ENCODE measurements around the gene ACOT11. TPM values are rescaled to one million over a fixed set of nuclear protein-coding genes. Genes with fewer than 3 reads are reported as not detected.
A peak's percentile ranks its signal among the peaks of the same experiment; 100 is the strongest.

Gene ACOT11
- total RNA-seq, 2 experiments from 2014 or later, result 2.0 TPM

DNA sequence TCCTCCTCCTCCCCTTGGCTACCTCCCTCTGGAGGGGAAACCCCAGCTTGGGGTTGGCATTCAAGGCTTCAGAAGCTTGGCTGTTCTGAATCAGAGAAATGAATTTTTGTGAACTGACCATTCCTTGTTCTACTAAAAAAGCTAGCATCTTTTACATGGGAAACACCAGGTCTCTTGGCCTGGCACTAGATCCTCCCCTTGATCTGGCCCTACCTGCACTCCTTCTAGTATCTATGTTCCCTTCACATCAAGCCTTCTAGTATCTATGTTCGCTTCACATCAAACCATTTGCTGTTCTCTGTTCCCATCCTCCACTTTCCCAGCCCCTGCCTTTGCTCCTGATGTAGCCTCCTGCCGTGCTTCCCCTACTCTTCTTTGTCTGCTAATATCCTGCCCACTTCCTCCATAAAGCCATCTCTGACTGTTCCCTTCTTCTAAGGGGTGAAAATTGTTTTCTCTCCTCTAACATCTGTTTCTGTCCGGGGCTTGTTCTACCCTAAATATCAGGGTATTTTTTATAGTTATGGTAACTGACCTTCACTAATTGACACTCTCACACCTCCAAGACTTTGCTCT, 49.5 kb downstream of the ACOT11 start:
- no peaks in the 10 kb centered on the region for H3K27me3 Mint-ChIP-seq
- H3K27ac Mint-ChIP-seq, result no peak overlapping the region
- ATAC-seq (no peak), DNase-seq (no peak)
- ChIA-PET POLR2A (no interaction called here), CTCF (no interaction called here)
- no peaks in the 10 kb centered on the region for H3K9me3 Mint-ChIP-seq (ENCODE audit: low read depth)
- intact Hi-C loops (cut with DNase I, micrococcal nuclease), result no loop called here
- no peaks in the 10 kb centered on the region for H3K4me1 Mint-ChIP-seq
- no peak overlapping the region for H3K4me3 Mint-ChIP-seq
- H3K36me3 Mint-ChIP-seq (ENCODE audit: low read depth), result no peaks in the 10 kb centered on the region

DNA sequence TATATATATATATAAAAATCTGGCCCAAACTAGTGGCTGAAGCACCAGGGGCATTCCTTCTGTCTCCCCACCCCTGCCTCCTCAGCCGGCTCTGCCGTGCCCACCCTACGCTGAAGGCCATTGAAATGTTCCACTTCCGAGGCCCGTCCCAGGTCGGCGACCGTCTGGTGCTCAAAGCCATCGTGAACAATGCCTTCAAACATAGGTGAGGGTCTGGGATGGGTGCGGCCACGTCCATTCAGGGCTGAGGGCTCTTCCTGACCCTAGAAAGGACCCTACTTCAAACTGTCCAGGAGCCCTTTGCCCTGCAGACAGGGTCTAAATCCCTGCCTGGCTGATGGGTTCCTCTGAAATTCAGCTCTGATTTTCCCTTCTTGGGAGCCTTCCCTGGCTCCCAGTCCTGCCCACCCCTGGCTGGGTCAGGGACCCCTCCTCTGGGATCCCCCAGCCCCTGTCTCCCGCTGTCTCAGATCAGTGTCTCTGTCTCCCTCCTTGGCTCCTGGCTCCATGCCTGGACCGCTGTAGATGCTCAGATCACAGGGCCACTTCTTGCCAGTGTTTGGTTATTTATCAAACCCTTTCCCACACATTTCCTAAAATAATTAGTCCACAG, 51.3 kb downstream of the ACOT11 start:
- no peak for ATAC-seq
- no peaks in the 10 kb centered on the region for H3K27me3 Mint-ChIP-seq

DNA sequence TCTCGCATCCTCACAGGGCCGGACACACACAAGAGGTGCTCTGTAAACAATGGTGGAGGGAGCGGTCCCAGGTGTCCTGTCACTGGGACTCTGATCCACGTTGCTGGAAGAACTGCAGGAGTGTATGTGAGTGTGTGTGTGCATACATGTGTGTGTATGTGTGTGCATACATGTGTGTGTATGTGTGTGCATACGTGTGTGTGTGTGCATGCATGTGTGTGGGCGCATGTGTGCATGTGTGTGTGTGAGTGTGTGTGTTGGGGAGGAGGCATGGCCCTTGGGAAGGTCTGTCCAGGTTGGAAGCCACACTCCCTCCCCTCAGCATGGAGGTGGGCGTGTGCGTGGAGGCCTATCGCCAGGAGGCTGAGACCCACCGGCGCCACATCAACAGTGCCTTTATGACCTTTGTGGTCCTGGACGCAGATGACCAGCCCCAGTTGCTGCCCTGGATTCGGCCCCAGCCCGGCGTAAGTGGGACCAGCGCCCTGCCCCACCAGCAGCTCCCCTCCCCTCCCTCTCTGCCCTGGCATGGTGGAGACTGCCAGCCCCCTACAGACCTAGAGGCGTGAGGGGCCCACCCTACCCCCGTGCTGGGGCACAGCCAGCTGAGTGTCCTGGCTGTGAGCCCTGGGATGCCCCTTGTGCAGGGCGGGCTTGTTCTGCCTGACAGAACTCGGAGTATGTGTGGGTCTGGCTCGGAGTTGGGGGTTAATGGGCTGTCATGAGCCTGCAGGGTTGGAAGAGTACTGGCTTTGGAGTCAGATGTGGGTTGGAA, 53.1 kb downstream of the ACOT11 start:
- peaks cover 14% of the 10 kb centered on the region for H3K4me1 Mint-ChIP-seq
- intact Hi-C loops (cut with DNase I, micrococcal nuclease), result no loop called here
- ChIA-PET POLR2A (no interaction called here), CTCF (no interaction called here)
- no peaks in the 10 kb centered on the region for H3K36me3 Mint-ChIP-seq (ENCODE audit: low read depth)
- H3K27me3 Mint-ChIP-seq, result no peaks in the 10 kb centered on the region
- ATAC-seq (no peak), DNase-seq (no peak)
- no peaks in the 10 kb centered on the region for H3K9me3 Mint-ChIP-seq (ENCODE audit: low read depth)
- no peak overlapping the region for H3K4me3 Mint-ChIP-seq
- H3K27ac Mint-ChIP-seq, result no peak overlapping the region

More for the DNA sequence above, 51.3 kb downstream of the ACOT11 start:
- Mint-ChIP-seq H3K4me1 (peaks cover 2% of the 10 kb centered on the region), H3K4me3 (no peak overlapping the region), H3K36me3 (ENCODE audit: low read depth) (no peaks in the 10 kb centered on the region), H3K27ac (no peak overlapping the region), H3K9me3 (ENCODE audit: low read depth) (no peaks in the 10 kb centered on the region)
- DNase-seq, result no peak
- ChIA-PET POLR2A (no interaction called here), CTCF (no interaction called here)
- intact Hi-C loops (cut with DNase I, micrococcal nuclease), result no loop called here

DNA sequence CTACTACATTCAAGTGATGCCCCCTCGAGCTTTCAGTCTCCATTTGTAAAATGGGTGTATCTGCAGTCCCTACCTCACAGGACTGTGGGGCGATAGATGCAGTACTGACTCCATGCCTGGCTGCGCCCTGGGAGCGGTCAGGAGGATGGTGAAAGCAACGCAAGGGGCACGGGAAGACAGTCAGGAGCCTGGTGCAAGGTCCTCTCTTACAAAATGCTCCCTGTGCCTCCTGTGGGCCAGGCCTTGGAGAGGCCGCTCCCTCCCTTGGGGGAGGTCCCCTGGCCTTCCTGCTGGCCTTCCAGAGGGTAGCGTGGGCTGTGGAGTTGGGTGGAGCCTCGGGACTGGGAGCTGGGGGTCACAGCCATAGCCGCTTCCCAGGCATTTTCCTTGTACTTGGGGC, 53.7 kb downstream of the ACOT11 start:
- DNase-seq, result no peak
- Mint-ChIP-seq H3K27ac (no peak overlapping the region), H3K36me3 (ENCODE audit: low read depth) (no peaks in the 10 kb centered on the region), H3K4me3 (no peak overlapping the region), H3K9me3 (ENCODE audit: low read depth) (no peaks in the 10 kb centered on the region), H3K27me3 (no peaks in the 10 kb centered on the region), H3K4me1 (peaks cover 14% of the 10 kb centered on the region)
- ChIA-PET CTCF (no interaction called here), POLR2A (no interaction called here)
- ATAC-seq, result no peak
- intact Hi-C loops (cut with DNase I, micrococcal nuclease), result no loop called here

DNA sequence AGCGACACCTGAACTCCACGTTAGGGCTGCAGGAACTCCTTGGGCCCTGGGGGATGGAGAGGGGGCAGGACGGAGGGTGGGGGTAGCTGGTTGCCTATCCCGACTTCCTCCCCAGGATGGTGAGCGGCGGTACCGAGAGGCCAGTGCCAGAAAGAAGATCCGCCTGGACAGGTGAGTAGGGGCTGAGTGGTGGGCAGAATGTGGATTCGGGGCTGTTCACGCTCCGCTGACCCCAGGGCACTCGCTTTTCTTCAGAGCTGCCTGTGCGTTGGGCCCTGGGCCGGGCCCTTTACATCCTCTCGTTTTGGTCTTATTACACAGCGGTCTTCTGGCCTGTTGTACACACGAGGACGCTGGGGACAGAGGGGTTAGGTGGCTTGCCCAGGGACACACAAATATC, 54.5 kb downstream of the ACOT11 start:
- intact Hi-C loops (cut with DNase I, micrococcal nuclease), result no loop called here
- Mint-ChIP-seq H3K27me3 (no peaks in the 10 kb centered on the region), H3K4me1 (peaks cover 14% of the 10 kb centered on the region), H3K27ac (no peak overlapping the region), H3K4me3 (no peak overlapping the region), H3K9me3 (ENCODE audit: low read depth) (no peaks in the 10 kb centered on the region), H3K36me3 (ENCODE audit: low read depth) (no peaks in the 10 kb centered on the region)
- ATAC-seq, result no peak
- ChIA-PET POLR2A (no interaction called here), CTCF (no interaction called here)
- no peak for DNase-seq

DNA sequence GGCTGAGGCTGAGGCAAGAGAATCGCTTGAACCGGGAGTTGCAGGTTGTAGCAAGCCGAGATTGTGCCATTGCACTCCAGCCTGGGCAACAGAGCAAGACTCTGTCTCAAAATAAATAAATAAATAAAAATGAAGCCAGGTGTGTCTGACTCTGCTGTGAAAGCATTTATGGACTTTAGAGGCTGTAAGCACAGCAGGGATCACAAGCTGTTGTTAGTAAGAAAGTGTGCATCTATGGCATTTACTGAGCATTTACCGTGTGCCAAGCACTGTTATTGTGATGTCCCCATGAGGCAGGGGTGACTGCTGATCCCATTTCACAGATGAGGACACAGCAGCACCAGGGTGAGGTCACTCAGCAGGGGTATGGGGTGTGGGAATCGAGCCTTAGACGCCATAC, 55.2 kb downstream of the ACOT11 start:
- intact Hi-C loops (cut with DNase I, micrococcal nuclease), result no loop called here
- no peaks in the 10 kb centered on the region for H3K27me3 Mint-ChIP-seq
- no peak for ATAC-seq
- CTCF ChIA-PET, result no interaction called here
- POLR2A ChIA-PET, result no interaction called here
- no peak overlapping the region for H3K27ac Mint-ChIP-seq
- H3K9me3 Mint-ChIP-seq (ENCODE audit: low read depth), result no peaks in the 10 kb centered on the region
- H3K4me3 Mint-ChIP-seq, result no peak overlapping the region
- no peak for DNase-seq
- no peaks in the 10 kb centered on the region for H3K36me3 Mint-ChIP-seq (ENCODE audit: low read depth)
- H3K4me1 Mint-ChIP-seq, result peaks cover 14% of the 10 kb centered on the region

DNA sequence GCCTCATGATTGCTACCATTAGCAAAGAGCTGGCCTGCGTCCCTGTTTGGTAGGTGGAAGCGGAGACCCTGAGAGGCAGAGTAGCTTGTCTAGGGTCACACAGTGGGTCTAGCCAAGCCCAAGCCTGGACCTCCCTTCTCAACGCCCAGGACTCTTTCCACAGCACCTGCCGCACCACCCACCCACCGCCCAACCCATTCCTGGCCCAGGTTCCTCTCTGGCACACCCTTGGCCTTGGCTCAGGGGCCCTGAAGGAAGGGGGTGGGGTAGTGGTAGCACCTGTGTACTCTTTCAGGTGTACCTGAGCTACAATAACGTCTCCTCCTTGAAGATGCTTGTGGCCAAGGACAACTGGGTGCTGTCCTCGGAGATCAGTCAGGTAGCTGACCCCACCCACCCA, 56.0 kb downstream of the ACOT11 start:
- ATAC-seq (no peak), DNase-seq (no peak)
- intact Hi-C loops (cut with DNase I, micrococcal nuclease), result no loop called here
- no peaks in the 10 kb centered on the region for H3K27me3 Mint-ChIP-seq
- ChIA-PET CTCF (interaction anchor here (1.0 kb wide), 1 partner anchor 10 kb away, joined by 3 read pairs; no protein-coding TSS in a partner anchor), POLR2A (no interaction called here)
- H3K4me3 Mint-ChIP-seq, result no peak overlapping the region
- no peak overlapping the region for H3K27ac Mint-ChIP-seq
- no peaks in the 10 kb centered on the region for H3K9me3 Mint-ChIP-seq (ENCODE audit: low read depth)
- H3K36me3 Mint-ChIP-seq (ENCODE audit: low read depth), result no peaks in the 10 kb centered on the region
- peaks cover 14% of the 10 kb centered on the region for H3K4me1 Mint-ChIP-seq

DNA sequence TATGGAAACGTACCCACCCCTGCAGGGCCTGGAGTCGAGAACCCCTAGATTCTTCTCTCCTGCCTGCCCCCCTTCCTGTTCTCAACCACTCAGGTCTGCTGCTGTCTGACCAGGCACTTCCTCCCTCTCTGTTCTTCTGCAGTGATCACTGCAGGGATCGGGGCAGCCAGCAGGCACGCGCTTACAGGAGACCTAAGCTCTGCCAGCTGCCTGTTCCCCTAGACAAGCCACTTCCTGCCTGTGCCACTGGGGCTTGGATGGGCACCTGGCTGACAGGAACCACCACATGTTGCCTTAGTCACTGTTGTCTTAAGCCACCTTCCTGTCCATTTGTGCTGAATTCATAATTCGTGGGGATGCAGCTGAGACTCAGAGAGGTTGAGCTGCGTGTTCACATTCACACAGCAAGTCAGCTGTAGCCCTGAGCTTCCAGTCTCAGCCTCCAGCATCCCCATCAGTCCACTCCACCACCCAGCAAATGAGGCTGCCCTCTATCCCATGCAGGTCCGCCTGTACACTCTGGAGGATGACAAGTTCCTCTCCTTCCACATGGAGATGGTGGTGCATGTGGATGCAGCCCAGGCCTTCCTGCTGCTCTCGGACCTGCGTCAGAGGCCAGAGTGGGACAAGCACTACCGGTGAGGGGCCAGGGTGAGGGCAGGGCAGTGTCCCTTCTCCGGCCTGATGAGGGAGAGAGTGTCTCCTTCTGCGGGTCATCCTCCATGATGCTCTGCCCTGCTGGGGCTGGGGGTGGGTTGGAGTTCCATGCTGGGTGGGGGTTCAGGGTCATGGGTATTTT, 56.7 kb downstream of the ACOT11 start:
- no peaks in the 10 kb centered on the region for H3K36me3 Mint-ChIP-seq (ENCODE audit: low read depth)
- no peak overlapping the region for H3K27ac Mint-ChIP-seq
- CTCF ChIA-PET, result interaction anchor here (0.8 to 1.0 kb wide), 2 partner anchors 9 to 203 kb away, joined by 3 read pairs; no protein-coding TSS in a partner anchor
- POLR2A ChIA-PET, result no interaction called here
- DNase-seq (peak; percentile 51), ATAC-seq (peak; percentile 86)
- peaks cover 14% of the 10 kb centered on the region for H3K4me1 Mint-ChIP-seq
- no peaks in the 10 kb centered on the region for H3K9me3 Mint-ChIP-seq (ENCODE audit: low read depth)
- intact Hi-C loops (cut with DNase I, micrococcal nuclease), result no loop called here
- H3K27me3 Mint-ChIP-seq, result no peaks in the 10 kb centered on the region
- no peak overlapping the region for H3K4me3 Mint-ChIP-seq

DNA sequence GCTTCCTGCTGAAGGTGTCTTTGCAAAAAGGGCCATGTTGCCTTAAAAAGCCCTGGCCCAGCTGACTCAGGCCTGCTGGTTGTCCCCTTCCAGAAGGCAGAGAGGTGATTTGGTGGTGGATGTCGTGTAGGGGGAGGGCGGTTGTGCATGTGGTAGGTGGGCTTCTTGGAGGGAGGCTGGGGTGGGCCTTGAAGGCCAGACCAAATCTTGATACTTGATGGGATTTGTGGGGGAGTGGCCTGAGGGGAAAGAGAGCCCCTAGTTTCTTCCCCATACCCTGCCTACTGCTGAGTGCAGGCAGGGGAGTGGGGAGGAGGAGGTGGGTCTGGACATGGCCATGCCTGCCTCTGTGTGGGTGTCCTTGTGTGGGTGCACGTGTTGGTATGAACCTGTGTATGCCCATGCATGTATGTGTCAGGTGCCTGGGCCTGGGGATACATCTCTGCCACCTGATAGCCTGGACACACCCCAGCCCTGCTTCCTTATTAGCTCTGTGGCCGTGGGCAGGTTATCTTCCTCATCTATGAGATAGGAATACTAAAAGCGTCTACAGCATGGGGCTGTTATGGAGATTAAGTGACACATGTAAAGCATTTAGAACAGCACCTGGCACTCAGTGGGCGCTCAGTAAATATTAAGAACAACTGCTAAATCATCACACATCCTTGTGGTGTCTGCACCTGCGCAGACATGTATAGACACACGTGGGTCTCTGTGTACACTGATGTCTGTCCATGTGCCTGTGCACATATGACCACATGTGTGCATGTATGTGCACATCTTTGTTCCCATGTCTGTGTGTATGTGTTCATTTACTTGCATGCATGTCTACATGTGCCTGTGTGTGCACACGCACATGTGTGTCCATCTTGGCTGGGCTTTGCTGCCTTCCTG, 58.3 kb downstream of the ACOT11 start:
- DNase-seq, result no peak
- no peaks in the 10 kb centered on the region for H3K9me3 Mint-ChIP-seq (ENCODE audit: low read depth)
- ChIA-PET POLR2A (no interaction called here), CTCF (no interaction called here)
- no peaks in the 10 kb centered on the region for H3K27me3 Mint-ChIP-seq
- no peak overlapping the region for H3K4me3 Mint-ChIP-seq
- peaks cover 14% of the 10 kb centered on the region for H3K4me1 Mint-ChIP-seq
- intact Hi-C loops (cut with DNase I, micrococcal nuclease), result no loop called here
- no peak overlapping the region for H3K27ac Mint-ChIP-seq
- no peaks in the 10 kb centered on the region for H3K36me3 Mint-ChIP-seq (ENCODE audit: low read depth)
- ATAC-seq, result no peak

DNA sequence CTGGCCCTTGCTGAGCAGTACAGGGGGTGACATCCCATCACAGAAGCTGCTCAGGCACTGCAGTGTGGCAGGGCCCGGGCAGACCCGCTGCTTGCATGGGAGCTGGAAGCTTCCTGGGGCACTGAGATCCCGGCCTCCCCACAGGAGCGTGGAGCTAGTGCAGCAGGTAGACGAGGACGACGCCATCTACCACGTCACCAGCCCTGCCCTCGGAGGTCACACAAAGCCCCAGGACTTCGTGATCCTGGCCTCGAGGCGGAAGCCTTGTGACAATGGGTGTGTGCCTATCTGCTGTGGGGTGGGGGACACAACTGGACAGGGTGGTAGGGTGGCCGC, 58.9 kb downstream of the ACOT11 start:
- intact Hi-C loops (cut with DNase I, micrococcal nuclease), result no loop called here
- no peak overlapping the region for H3K4me3 Mint-ChIP-seq
- ChIA-PET CTCF (no interaction called here), POLR2A (no interaction called here)
- H3K27me3 Mint-ChIP-seq, result no peaks in the 10 kb centered on the region
- peaks cover 14% of the 10 kb centered on the region for H3K4me1 Mint-ChIP-seq
- H3K27ac Mint-ChIP-seq, result no peak overlapping the region
- no peaks in the 10 kb centered on the region for H3K36me3 Mint-ChIP-seq (ENCODE audit: low read depth)
- DNase-seq (no peak), ATAC-seq (no peak)
- no peaks in the 10 kb centered on the region for H3K9me3 Mint-ChIP-seq (ENCODE audit: low read depth)

DNA sequence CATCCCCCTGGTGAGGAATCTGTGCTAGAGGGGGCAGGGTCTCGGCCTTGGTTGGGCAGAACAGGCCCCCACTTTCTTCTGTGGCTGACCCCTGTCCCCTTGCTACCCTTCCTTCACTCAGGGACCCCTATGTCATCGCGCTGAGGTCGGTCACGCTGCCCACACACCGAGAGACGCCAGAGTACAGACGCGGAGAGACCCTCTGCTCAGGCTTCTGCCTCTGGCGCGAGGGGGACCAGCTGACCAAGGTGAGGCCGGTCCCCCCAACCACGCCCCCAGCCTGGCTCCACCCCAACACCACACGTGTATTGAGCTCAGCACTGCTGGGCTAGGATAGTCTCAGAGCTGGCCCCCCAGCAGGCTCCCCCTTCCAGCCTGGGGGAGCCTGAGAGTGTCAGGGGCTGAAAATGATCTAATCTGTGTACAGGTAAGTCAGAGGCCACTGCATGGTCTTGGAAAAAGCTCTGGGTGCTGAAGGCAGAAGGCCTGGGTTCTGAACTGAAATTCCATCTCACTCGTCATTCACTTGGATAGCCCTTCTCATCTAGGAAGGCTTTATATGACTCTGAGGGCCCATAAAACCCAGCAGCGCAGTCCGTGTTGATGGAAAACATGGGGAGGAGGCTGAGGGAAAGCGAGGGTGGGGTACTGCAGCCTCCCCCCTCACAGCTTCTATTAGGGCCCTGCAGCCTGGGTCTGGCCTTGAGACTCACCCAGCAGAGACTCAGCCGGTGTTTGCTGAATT, 60.0 kb downstream of the ACOT11 start:
- ATAC-seq (no peak), DNase-seq (no peak)
- CTCF ChIA-PET, result no interaction called here
- intact Hi-C loops (cut with DNase I, micrococcal nuclease), result no loop called here
- H3K27me3 Mint-ChIP-seq, result no peaks in the 10 kb centered on the region
- peaks cover 14% of the 10 kb centered on the region for H3K4me1 Mint-ChIP-seq
- no peak overlapping the region for H3K4me3 Mint-ChIP-seq
- no peaks in the 10 kb centered on the region for H3K9me3 Mint-ChIP-seq (ENCODE audit: low read depth)
- POLR2A ChIA-PET, result no interaction called here
- H3K36me3 Mint-ChIP-seq (ENCODE audit: low read depth), result no peaks in the 10 kb centered on the region
- no peak overlapping the region for H3K27ac Mint-ChIP-seq
